AG08396 (cell line): ENCODE measurements around the gene MYOT.
"Not testable (repeated sequence)": the region's sequence is repeated elsewhere in the genome, so short reads cannot be mapped to it uniquely, and the experiment has no call there.

Experiments
- DNase-seq: peaks from one replicate; pipeline ENCODE4 v3.0.0; 2012; ENCODE audit warnings: low spot score, mixed read lengths

Gene MYOT

GRCh38 chr5:137856916-137857862, 10.5 kb upstream of the MYOT start:
- DNase-seq, result no peak

GRCh38 chr5:137858223-137858916, 9.3 kb upstream of the MYOT start:
- DNase-seq, result no peak

- DNase-seq, result no peak
Observed at GRCh38 chr5:137858954-137859353, 8.7 kb upstream of the MYOT start.

- no peak for DNase-seq
Observed at GRCh38 chr5:137862251-137862650, 5.4 kb upstream of the MYOT start.

GRCh38 chr5:137863653-137864052, 4.0 kb upstream of the MYOT start:
- not testable (repeated sequence) for DNase-seq

- DNase-seq, result no peak
Observed at GRCh38 chr5:137866541-137867388, 895 bp upstream of the MYOT start.

GRCh38 chr5:137870647-137871339, 3.1 kb downstream of the MYOT start:
- no peak for DNase-seq

GRCh38 chr5:137871571-137871970, 3.9 kb downstream of the MYOT start:
- DNase-seq, result no peak

GRCh38 chr5:137872466-137872865, 4.8 kb downstream of the MYOT start:
- no peak for DNase-seq

- DNase-seq, result no peak
Observed at GRCh38 chr5:137876101-137876500, 8.4 kb downstream of the MYOT start.

- no peak for DNase-seq
Observed at GRCh38 chr5:137880313-137880712, 12.7 kb downstream of the MYOT start.

GRCh38 chr5:137887831-137888230, 20.2 kb downstream of the MYOT start:
- DNase-seq, result no peak

GRCh38 chr5:137888466-137888862, 20.8 kb downstream of the MYOT start:
- no peak for DNase-seq

- peak; percentile 13 for DNase-seq
Observed at GRCh38 chr5:137888863-137889759, 21.5 kb downstream of the MYOT start, which contains the start of gene PKD2L2. PKD2L2 (plus strand) TSS chr5:137889457; CDS start chr5:137889492, 35 bp downstream.

- no peak for DNase-seq
Observed at GRCh38 chr5:137890845-137891244, 23.2 kb downstream of the MYOT start.

- DNase-seq, result no peak
Observed at GRCh38 chr5:137891849-137892248, 24.2 kb downstream of the MYOT start.

- no peak for DNase-seq
Observed at GRCh38 chr5:137894586-137894985, 26.9 kb downstream of the MYOT start.

GRCh38 chr5:137896560-137896959, 28.9 kb downstream of the MYOT start:
- no peak for DNase-seq

- no peak for DNase-seq
Observed at GRCh38 chr5:137899493-137899892, 31.8 kb downstream of the MYOT start.

GRCh38 chr5:137901011-137901817, 33.6 kb downstream of the MYOT start:
- no peak for DNase-seq
